SK-N-SH (cell line): Measurements from ENCODE around the gene CYBA. TPM values are rescaled to one million over a fixed set of nuclear protein-coding genes. Genes with fewer than 3 reads are reported as not detected.

ENCODE experiments used
- CTCF ChIA-PET: fragments of 300-600, 350-600 bp; formaldehyde crosslinking; extraction: SDS; loops from one replicate; lab custom pipeline; 2021; lab: Yijun Ruan, JAX
- POLR2A ChIA-PET: fragments of 350-600 bp; sonication (Branson Sonifier 250); formaldehyde crosslinking; extraction: SDS; loops from one replicate; lab custom pipeline; 2020; ENCODE audit warnings: antibody characterized with exemption, inconsistent platforms; lab: Yijun Ruan, JAX
- DNase-seq: peaks from one replicate; pipeline ENCODE4 v3.0.0; 2012
- H2AFZ ChIP-seq: fragments of 200-600 bp; sonication (generic); 2 replicates; pipeline ENCODE4 v1.8.1; 2016; ENCODE audit warnings: antibody characterized with exemption, mild to moderate bottlenecking, low read depth
- H3F3A ChIP-seq: fragments of 200-600 bp; sonication (generic); replicated peaks from 2 replicates; pipeline ENCODE3; 2016; ENCODE audit warnings: antibody characterized with exemption, mild to moderate bottlenecking; ENCODE audit not compliant: insufficient read depth
- H3K27ac ChIP-seq, 2 experiments: fragments of 200-500 bp in 1 of 2; fragments of 200-600 bp in 1 of 2; sonication (Bioruptor generic) in 1 of 2; sonication (generic), shearing (Covaris generic) in 1 of 2; 2 replicates each; pipeline versions ENCODE4 v1.5.1 to v1.6.1; 2014 to 2016; ENCODE audit warnings: low read depth in 2 of 2, inconsistent platforms in 1 of 2, low read length in 1 of 2, mild to moderate bottlenecking in 1 of 2, mixed read lengths in 1 of 2
- H3K27me3 ChIP-seq: fragments of 200-600 bp; sonication (generic), shearing (Covaris generic); 2 replicates; pipeline ENCODE4 v1.6.1; 2016; ENCODE audit warnings: mixed run types; ENCODE audit not compliant: insufficient read depth
- H3K36me3 ChIP-seq, 2 experiments: fragments of 200-500 bp in 1 of 2; fragments of 200-600 bp in 1 of 2; sonication (Bioruptor generic) in 1 of 2; sonication (generic) in 1 of 2; replicated peaks in 1 of 2; 2 replicates each; pipeline versions ENCODE3 to v1.5.1; 2014 to 2016; ENCODE audit warnings: low read length in 1 of 2, mild to moderate bottlenecking in 1 of 2; ENCODE audit not compliant: insufficient read depth in 2 of 2, control insufficient read depth in 1 of 2
- H3K4me1 ChIP-seq, 2 experiments: fragments of 200-500 bp in 1 of 2; fragments of 200-600 bp in 1 of 2; sonication (Bioruptor generic) in 1 of 2; sonication (generic), shearing (Covaris generic) in 1 of 2; 2 replicates each; pipeline versions ENCODE4 v1.5.1 to v1.6.1; 2014 to 2016; ENCODE audit warnings: low read depth in 1 of 2, low read length in 1 of 2, mixed run types in 1 of 2; ENCODE audit not compliant: insufficient read depth in 2 of 2, control insufficient read depth in 1 of 2
- H3K4me2 ChIP-seq: fragments of 200-600 bp; sonication (generic), shearing (Covaris generic); 2 replicates; pipeline ENCODE4 v1.6.1; 2017; ENCODE audit warnings: mixed run types
- H3K4me3 ChIP-seq, 2 experiments: fragments of 200-500 bp in 1 of 2; fragments of 200-600 bp in 1 of 2; sonication (Bioruptor generic) in 1 of 2; sonication (generic), shearing (Covaris generic) in 1 of 2; 2 replicates each; pipeline versions ENCODE4 v1.5.1 to v1.8.1; 2014 to 2016; ENCODE audit warnings: low read depth in 2 of 2, inconsistent platforms in 1 of 2, low read length in 1 of 2, mild to moderate bottlenecking in 1 of 2, mixed read lengths in 1 of 2, moderate library complexity in 1 of 2
- H3K79me2 ChIP-seq: fragments of 200-600 bp; sonication (generic); 2 replicates; pipeline ENCODE4 v1.8.1; 2017; ENCODE audit warnings: mild to moderate bottlenecking; ENCODE audit not compliant: insufficient read depth
- H3K9ac ChIP-seq: fragments of 200-600 bp; sonication (generic); 2 replicates; pipeline ENCODE4 v1.6.1; 2017; ENCODE audit warnings: mixed run types
- H3K9me2 ChIP-seq: fragments of 200-600 bp; sonication (generic); 2 replicates; pipeline ENCODE4 v1.6.1; 2017; ENCODE audit warnings: mixed run types
- H3K9me3 ChIP-seq: fragments of 200-600 bp; sonication (generic); 2 replicates; pipeline ENCODE4 v1.6.1; 2017; ENCODE audit warnings: mixed run types, mild to moderate bottlenecking, moderate library complexity
- H4K20me1 ChIP-seq: fragments of 200-600 bp; sonication (generic); 2 replicates; pipeline ENCODE4 v1.6.1; 2017; ENCODE audit warnings: mild to moderate bottlenecking, mixed run types; ENCODE audit not compliant: insufficient read depth
- CTCF ChIP-seq: fragments of 200-600 bp; sonication (generic); IDR thresholded peaks from 2 replicates; pipeline ENCODE4 v1.6.1; 2017; ENCODE audit warnings: antibody characterized with exemption, mild to moderate bottlenecking, moderate library complexity
- EZH2phosphoT487 ChIP-seq: fragments of 200-600 bp; sonication (generic); IDR thresholded peaks from 2 replicates; pipeline ENCODE4 v1.6.1; 2017; ENCODE audit warnings: low read depth, mixed run types, mild to moderate bottlenecking, antibody characterized with exemption, moderate library complexity, borderline replicate concordance
- FOSL2 ChIP-seq: IDR thresholded peaks from 2 replicates; pipeline ENCODE4 v1.4.0; 2012; ENCODE audit warnings: low read depth, mild to moderate bottlenecking, moderate library complexity, borderline replicate concordance
- FOXJ3 ChIP-seq: sonication (generic); formaldehyde crosslinking; IDR thresholded peaks from 2 replicates; pipeline ENCODE4 v1.5.1; 2020; ENCODE audit warnings: mild to moderate bottlenecking, missing genetic modification reagents
- GATA2 ChIP-seq: sonication (generic); formaldehyde crosslinking; IDR thresholded peaks from 2 replicates; pipeline ENCODE4 v1.5.0; 2020; ENCODE audit warnings: mild to moderate bottlenecking, missing genetic modification reagents
- JUND ChIP-seq: IDR thresholded peaks from 2 replicates; pipeline ENCODE4 v1.4.0; 2012
- NFIC ChIP-seq: IDR thresholded peaks from 2 replicates; pipeline ENCODE4 v1.4.0; 2012; ENCODE audit warnings: borderline replicate concordance
- POLR2AphosphoS5 ChIP-seq: IDR thresholded peaks from 2 replicates; pipeline ENCODE4 v1.6.1; 2012; ENCODE audit warnings: low read depth, low read length
- RAD21 ChIP-seq: IDR thresholded peaks from 2 replicates; pipeline ENCODE4 v1.6.1; 2012; ENCODE audit warnings: mild to moderate bottlenecking, low read length
- RXRA ChIP-seq: IDR thresholded peaks from 2 replicates; pipeline ENCODE4 v1.4.0; 2012; ENCODE audit warnings: low read depth, mild to moderate bottlenecking, borderline replicate concordance
- SMC3 ChIP-seq: IDR thresholded peaks from 2 replicates; pipeline ENCODE4 v1.6.1; 2012; ENCODE audit warnings: low read depth, low read length, improper control_type of control experiment
- USF2 ChIP-seq: fragments of 150-350 bp; IDR thresholded peaks from 2 replicates; pipeline ENCODE4 v1.6.1; 2017; ENCODE audit warnings: antibody characterized with exemption, low read length, low read depth, borderline replicate concordance
- YY1 ChIP-seq: IDR thresholded peaks from 2 replicates; pipeline ENCODE4 v1.4.0; 2012; ENCODE audit warnings: low read depth, mild to moderate bottlenecking
- WGBS: methylation state at CpG from one replicate; pipeline ENCODE4 v1.1.6; 2017; ENCODE audit warnings: low lambda C conversion rate; 5-methylcytosine and 5-hydroxymethylcytosine counted together
- polyA plus RNA-seq, 3 experiments: library from polyadenylated mRNA; depleted of rRNA; stranded (reverse); fragments of >200 nt; gene quantifications; 2 replicates each; pipeline ENCODE4 v1.2.3, GENCODE V29; 2012

CYBA gene
- polyA plus RNA-seq, 1 of the 3 experiments (the other 2 are of a cell fraction), result 176 TPM

- TF ChIP-seq CTCF (no peak), RXRA (no peak), FOXJ3 (CRISPR knock-in tag) (no peak)
Measured at GRCh38 chr16:88622125-88622524, 28.7 kb downstream of the CYBA start (continued).

GRCh38 chr16:88619859-88620815, 30.7 kb downstream of the CYBA start:
- Histone ChIP-seq H3K79me2 (peaks cover 20% of the 10 kb centered on the region; the same call in 1 of the 2 replicates), H3K4me3 (no peak overlapping the region), H3K36me3 (peaks cover 0 to 36% of the 10 kb centered on the region in 2 experiments), H3K9me2 (no peaks in the 10 kb centered on the region), H3F3A (no peaks in the 10 kb centered on the region), H2AFZ (no peak overlapping the region), H3K9ac (no peak overlapping the region), H3K9me3 (no peaks in the 10 kb centered on the region), H3K27ac (no peak overlapping the region), H3K4me2 (no peak overlapping the region), H3K4me1 (no peaks in the 10 kb centered on the region), H4K20me1 (peaks cover 13% of the 10 kb centered on the region), H3K27me3 (no peaks in the 10 kb centered on the region)
- ChIA-PET CTCF (interaction anchor here (1.5 to 1.6 kb wide), 3 partner anchors 9 to 117 kb away, joined by 3 to 7 read pairs (median 4); no protein-coding TSS in a partner anchor), POLR2A (no interaction called here)
- TF ChIP-seq RAD21 (no peak), JUND (no peak), POLR2AphosphoS5 (no peak), NFIC (no peak), EZH2phosphoT487 (no peak), FOSL2 (no peak), GATA2 (CRISPR knock-in tag) (no peak), SMC3 (no peak), FOXJ3 (CRISPR knock-in tag) (no peak)
- WGBS, result 92% methylated on average over 10 of the region's 14 CpGs
- DNase-seq, result no peak

- H3K4me2 ChIP-seq, result no peak overlapping the region
- no peaks in the 10 kb centered on the region for H3F3A ChIP-seq
- POLR2A ChIA-PET, result interaction anchor here (0.6 kb wide), 1 partner anchor 634 kb away, joined by 3 read pairs; no protein-coding TSS in a partner anchor
- no peak overlapping the region for H2AFZ ChIP-seq
- no peak for DNase-seq
- H3K79me2 ChIP-seq, result peaks cover 20% of the 10 kb centered on the region; the same call in 1 of the 2 replicates
- TF ChIP-seq USF2, result no peak
- no peak for TF ChIP-seq YY1
- TF ChIP-seq JUND, result no peak
- no peak for TF ChIP-seq FOSL2
- no peaks in the 10 kb centered on the region for H3K4me1 ChIP-seq
- no peak overlapping the region for H3K9ac ChIP-seq
- 91% methylated on average over 19 of the region's 19 CpGs for WGBS
- H3K36me3 ChIP-seq, result peaks cover 0 to 32% of the 10 kb centered on the region in 2 experiments
- peaks cover 13% of the 10 kb centered on the region for H4K20me1 ChIP-seq
- H3K27ac ChIP-seq, result no peak overlapping the region
- no peak overlapping the region for H3K4me3 ChIP-seq
- CTCF ChIA-PET, result interaction anchor here (1.5 to 1.6 kb wide), 3 partner anchors 8 to 118 kb away, joined by 3 to 7 read pairs (median 4); no protein-coding TSS in a partner anchor
- H3K9me3 ChIP-seq, result no peaks in the 10 kb centered on the region
- H3K27me3 ChIP-seq, result no peaks in the 10 kb centered on the region
- H3K9me2 ChIP-seq, result no peaks in the 10 kb centered on the region
Measured at GRCh38 chr16:88618956-88619667, 31.7 kb downstream of the CYBA start.
